Hepatocyte (in vitro differentiated cells): ENCODE measurements around the gene KIFAP3.

Source experiments
- CTCF ChIP-seq: fragments of 200-600 bp; sonication (generic); IDR thresholded peaks from 2 replicates; pipeline ENCODE4 v1.5.1; 2016; ENCODE audit warnings: antibody characterized with exemption, mild to moderate bottlenecking; ENCODE audit not compliant: poor library complexity
- EZH2 ChIP-seq: fragments of 200-600 bp; sonication (generic); IDR thresholded peaks from 2 replicates; pipeline ENCODE4 v1.6.1; 2016; ENCODE audit warnings: antibody characterized with exemption, mild to moderate bottlenecking, borderline replicate concordance
- EZH2phosphoT487 ChIP-seq: fragments of 200-600 bp; sonication (generic); IDR thresholded peaks from one replicate; pipeline ENCODE4 v1.6.1; 2018; ENCODE audit warnings: antibody characterized with exemption, mild to moderate bottlenecking, low read depth, moderate library complexity; ENCODE audit not compliant: unreplicated experiment, severe bottlenecking

GRCh38 chr1:169925505-169926482, 148.7 kb downstream of the KIFAP3 start:
- TF ChIP-seq CTCF (no peak), EZH2phosphoT487 (no peak), EZH2 (no peak)
